ENCODE measurements around the gene SLC27A2.

- TF ChIP-seq CTCF (conservative IDR thresholded peaks at IDR 0.05; ENCODE audit: low read length): no peak
- no peak for TF ChIP-seq EZH2phosphoT487 (IDR thresholded peaks at IDR 0.05; ENCODE audit: borderline replicate concordance, low read depth, low read length)
Measured at GRCh38 chr15:50229336-50229735, 47.3 kb downstream of the SLC27A2 start.
